Measurements from ENCODE around the gene PRKCH.

- TF ChIP-seq, protein P1, sequence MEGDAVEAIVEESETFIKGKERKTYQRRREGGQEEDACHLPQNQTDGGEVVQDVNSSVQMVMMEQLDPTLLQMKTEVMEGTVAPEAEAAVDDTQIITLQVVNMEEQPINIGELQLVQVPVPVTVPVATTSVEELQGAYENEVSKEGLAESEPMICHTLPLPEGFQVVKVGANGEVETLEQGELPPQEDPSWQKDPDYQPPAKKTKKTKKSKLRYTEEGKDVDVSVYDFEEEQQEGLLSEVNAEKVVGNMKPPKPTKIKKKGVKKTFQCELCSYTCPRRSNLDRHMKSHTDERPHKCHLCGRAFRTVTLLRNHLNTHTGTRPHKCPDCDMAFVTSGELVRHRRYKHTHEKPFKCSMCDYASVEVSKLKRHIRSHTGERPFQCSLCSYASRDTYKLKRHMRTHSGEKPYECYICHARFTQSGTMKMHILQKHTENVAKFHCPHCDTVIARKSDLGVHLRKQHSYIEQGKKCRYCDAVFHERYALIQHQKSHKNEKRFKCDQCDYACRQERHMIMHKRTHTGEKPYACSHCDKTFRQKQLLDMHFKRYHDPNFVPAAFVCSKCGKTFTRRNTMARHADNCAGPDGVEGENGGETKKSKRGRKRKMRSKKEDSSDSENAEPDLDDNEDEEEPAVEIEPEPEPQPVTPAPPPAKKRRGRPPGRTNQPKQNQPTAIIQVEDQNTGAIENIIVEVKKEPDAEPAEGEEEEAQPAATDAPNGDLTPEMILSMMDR (IDR thresholded peaks at IDR 0.05), result no peak
- no peak for TF ChIP-seq POLR2A (IDR thresholded peaks at IDR 0.05)
Measured at GRCh38 chr14:61437381-61437780, 116.0 kb downstream of the PRKCH start.
